Hematopoietic multipotent progenitor cell treated with erythropoietin and hydrocortisone succinate and interleukin-3 and kit ligand, for 4 days (in vitro differentiated cells): ENCODE results near the gene SMAD3.

Experiments
- DNase-seq: peaks from one replicate; pipeline ENCODE4 v3.0.0-alpha.2; 2015

Gene SMAD3

DNA sequence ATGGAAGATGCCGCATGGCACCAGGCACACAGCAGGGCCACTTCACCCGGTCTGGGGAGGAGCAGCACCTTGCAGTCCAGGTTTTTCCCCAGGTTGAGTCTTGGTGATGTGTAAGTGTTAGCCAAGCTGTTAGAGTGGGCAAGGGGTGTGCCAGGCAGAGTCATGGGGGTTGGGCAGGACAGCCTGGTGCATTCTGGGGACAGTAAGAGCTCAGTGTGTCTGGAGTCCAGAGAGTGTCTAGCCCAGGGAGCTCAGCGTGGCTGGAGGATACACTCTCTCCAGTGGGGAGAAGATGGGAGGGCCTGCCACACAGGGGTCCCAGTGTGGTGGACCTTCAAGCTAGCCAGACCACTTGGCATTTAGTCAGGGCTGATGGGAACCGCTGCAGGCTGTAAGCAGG is 101.7 kb downstream of the SMAD3 start:
- DNase-seq, result no peak

DNA sequence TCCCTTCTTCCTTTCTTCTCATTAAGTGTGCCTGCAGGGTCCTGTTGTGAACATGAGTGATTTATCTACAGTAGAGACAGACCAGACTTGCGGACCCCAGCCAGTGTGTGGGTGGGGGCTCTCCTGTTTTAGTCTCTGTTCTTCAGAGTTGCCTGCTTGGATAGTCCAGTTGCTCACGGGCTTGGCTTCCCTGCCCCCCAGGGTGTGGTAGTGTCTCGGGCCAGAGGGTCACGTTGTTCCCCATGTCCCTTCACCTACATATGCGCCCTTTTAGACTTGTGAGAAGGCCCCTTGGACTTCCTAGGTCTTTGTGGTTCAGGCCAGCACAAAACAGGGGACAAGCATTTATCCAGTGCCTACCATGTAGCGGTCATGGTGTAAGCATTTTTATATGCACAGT is 103.3 kb downstream of the SMAD3 start:
- DNase-seq, result no peak

DNA sequence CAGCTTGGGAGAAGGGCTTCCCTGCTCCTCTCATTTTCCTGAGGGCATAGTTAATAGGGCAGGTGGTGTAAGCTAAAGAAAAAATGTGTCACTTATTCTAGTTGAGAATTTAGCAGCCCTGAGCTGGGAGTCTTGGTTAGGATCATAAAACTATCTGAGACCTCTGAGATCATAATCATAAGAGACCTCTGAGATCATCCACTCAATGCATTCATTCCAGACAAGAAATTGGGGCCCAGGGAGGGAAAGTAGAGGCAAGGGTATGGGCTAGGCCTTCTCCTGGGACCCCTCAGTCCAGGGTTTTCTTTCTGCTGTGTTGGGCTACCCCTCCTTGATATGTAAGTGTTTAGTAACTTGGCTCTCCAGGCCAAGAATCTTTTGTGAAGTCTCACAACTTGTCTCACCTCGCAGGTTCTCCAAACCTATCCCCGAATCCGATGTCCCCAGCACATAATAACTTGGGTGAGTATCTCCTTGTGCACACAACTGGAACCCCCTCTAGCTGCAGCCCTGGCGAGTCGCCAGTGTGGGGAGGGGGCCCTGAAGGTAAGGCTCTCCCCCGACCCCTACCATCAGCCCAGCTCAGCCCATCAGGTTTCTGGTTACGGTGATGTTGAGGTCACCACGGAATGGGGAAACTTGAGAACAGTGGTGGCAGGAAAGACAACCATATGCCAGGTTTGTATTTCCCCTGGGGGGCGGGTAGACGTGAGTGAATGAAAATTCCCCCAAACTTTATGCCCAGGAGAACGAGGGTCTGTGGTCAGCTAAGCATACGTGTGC is 104.9 kb downstream of the SMAD3 start:
- DNase-seq, result no peak

DNA sequence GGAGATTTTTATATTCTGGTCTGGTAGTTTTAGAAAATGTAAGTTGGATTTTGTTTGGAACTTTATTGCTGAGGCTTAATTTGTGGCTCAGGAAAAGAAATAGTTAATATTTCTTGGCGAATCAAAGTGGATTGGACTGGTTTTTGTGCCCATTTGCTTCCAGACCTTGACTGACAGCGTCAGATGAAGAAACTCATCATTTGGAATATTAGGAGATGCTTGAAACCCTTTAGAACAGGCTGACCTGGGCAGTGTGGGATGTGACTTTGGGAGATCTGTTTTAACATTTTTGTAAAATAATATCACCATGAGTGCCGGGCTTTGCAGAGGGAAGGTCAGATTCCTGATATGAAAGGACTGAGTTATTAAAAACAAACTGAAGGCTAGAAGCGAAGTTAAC is 106.1 kb downstream of the SMAD3 start:
- DNase-seq, result no peak

DNA sequence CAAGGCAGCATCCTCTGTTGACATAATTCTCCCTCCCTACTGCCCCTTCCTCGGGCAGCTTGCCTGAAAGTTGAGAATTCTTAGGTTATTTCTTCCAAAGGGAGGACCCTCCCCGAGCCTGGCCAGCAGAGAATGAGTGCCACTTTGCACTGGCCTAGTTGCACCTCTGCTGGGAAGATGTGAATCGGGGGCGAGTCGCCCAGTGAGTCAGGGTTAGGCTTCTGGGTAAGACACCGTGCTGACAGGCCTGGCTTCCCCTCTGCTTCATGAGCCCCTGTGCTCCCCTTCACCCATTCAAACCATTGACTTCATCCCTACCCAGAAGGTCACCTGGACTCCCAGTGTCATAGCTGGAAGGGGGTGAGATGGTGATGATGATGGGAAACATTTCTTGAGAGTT is 106.8 kb downstream of the SMAD3 start:
- DNase-seq, result no peak

DNA sequence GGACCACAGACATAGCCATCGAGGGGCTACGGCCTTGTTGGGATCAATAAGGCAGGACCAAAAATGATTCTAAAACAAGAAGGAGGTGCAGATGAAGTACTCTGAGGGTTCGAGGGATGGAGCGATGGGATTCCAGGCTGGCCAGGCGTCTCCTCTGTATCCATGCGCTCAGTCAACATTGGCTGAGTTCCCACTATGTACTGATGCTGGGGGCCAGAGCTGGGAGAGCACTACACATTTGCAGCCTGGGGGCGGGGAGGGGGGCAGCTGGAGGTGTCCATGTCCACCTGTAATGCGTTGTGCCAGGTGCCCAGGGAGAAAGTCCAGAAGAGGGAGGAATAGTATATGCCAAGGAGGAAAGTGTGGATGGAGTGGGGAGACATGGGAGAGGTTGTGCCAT is 107.6 kb downstream of the SMAD3 start:
- no peak for DNase-seq

DNA sequence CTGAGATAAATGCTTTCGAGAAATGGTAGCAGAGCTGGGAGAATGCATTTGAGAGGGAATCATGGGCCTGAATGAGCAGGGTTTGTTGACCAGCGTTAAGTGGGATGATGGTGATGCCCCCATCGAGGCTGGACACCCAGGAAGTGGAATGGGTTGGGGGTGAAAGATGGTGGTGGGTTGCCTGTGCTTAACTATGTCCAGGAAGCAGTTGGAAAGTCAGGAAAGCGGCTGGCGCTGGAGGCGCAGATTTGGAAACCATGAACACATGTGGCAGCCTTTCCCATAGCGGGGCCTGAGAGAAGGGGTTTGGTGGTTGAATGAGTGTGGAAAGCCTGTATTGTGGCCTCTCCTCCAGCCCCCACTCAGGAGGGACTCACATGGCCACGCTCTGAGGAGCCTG is 108.4 kb downstream of the SMAD3 start:
- no peak for DNase-seq

DNA sequence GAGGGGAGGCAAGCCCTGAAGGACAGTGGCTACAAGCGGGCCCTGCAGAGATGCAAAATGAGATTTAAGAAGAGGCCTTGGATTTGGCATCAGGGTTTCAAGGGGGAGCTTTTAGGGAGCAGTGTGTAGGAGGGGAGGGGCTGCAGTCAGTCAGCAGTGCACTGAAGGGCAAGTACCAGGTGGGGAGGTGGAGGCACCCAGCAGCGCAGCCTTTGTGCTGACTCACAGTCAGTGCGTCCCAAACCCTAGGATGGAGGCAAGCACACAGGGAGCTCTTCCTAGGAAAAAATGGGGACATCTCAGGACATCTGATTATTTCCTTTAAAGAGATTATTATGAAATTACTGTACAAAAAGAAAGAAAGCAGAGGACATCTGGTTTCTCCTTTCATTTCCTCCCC is 109.0 kb downstream of the SMAD3 start:
- DNase-seq, result no peak

DNA sequence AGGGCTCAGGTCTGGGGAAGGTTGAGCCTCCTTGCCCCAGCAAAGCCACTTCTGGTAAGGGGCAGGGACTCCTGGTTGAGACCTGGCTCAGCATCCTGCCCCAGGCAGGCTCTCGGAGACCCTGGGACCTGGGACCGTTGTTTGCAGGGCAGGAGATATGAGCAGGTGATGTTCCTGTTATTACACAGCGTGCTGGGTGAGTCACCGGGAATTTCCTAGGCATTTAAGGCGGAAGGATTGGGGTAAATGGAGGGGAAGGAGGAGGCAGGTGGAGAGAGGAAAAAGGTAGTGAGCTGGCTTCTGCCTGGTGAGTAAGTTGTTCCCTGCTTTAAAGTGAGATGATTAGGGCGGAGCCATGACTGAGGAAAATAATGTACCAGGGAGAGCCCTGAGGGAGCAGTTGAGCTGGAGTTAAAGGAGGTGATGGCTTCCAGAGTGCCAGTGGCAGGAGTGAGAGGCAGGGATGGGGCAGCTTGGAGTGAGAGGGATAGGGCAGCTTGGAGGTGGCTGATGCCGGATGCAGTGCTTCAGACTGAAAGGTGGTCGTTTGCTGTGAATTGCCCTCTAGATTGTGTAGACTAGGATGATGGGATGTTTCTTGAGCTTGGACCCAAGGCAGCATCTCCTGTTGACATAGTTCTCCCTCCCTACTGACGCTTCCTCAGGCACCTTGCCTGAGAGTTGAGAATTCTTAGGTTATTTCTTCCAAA is 109.6 kb downstream of the SMAD3 start:
- no peak for DNase-seq

DNA sequence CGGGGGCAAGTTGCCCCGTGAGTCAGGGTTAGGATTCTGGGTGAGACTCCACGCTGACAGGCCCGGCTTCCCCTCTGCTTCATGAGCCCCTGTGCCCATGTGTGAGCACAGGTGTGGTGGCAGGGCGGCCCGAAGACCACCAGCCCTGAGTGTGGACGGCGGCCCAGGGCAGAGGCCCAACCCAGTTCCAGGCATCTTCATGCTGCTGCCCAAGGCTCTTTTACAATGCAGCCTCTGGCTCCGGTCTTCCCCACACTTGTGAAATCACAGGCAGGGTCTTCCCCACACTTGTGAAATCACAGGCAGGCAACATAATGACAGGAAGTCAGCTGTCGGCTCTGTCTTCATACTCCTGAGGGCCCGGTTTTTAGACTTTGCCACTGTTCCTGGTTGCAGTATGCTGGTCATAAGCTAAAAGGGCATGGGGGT is 110.3 kb downstream of the SMAD3 start:
- DNase-seq, result peak; percentile 78

DNA sequence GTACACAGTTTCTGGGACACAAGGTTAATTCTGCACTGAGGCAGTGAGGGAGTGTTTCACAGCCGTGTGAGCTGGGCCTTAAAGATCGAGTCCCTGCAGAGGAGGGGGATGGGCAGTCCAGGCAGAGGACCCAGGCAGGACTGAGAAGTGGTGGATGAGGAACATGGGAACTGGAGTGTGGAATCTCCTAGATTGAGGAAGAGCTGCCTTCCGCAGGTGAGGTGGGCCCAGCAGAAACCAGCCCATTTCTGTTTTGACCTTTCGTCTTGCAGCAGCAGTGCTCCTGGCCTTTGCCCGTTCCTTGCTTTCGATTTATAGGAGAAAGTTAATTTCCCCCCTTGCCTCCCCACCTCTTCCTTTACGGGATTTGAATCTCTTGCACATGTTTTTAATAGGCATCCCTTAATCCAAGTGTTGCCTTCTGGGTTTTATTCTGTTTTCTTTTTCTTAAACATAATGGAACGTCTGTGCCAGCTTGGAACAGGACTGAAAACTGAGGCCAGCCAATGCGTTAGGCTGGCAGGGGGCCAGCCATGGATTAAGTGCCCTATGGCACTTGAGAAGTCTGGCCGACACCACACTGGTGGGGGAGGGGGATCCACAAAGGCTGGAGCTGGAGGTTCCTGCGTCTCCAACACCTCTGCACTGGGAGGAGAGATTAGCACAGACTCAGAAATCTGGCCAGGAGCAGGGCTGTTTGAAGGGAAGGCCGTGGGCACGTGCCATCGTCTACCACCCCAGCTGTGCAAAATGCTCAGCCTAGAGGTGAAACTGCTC is 111.0 kb downstream of the SMAD3 start:
- no peak for DNase-seq

DNA sequence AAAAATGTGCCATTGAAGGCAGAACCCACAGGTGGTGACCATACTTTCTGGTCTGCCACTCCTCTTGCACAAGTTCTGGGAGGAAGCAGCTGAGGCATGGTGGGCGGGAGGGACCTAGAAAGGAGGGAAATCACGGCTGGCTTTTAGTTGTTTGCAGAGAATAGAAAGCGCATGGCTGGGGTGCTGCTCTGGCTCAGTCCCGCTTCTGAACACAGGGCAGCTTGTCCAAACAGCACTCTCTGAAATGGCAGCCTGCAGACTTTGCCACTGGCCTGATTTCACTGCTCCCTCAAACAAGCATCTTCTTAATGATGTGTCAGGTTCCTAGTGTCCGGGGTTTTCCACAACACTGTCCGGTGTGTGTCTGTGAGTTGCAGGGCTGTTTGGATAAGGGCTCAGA is 112.3 kb downstream of the SMAD3 start:
- peak; percentile 51 for DNase-seq

DNA sequence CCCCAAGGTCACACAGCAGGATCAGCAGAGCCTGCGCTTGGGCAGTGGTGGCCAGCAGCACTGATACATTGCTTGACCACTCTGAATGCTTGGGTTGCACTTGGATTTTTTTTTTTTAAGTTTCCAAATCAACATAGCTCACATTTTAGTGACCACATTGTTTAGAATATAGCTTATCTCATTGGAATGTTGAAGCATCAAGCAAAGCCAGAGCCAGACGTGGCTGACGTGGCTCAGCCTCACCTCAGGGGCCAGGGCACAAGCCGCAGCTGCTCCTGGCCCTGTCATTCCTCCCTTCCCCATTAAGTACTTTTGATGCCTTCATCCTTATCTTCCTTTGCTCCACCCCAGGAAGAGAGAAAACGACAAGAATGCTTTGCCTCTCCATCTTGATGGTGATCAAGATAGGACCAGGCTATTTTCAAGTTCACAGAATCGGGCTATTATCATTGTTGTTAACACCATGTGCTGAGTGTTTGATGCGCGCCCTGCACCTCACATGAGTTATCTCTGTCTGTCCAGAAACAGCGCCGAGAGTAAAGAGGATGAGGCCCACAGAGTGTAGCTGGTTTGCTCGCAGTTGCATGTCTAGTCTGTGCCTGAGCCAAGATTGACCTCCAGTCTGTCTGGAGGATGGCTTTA is 113.3 kb downstream of the SMAD3 start:
- DNase-seq, result peak; percentile 16

DNA sequence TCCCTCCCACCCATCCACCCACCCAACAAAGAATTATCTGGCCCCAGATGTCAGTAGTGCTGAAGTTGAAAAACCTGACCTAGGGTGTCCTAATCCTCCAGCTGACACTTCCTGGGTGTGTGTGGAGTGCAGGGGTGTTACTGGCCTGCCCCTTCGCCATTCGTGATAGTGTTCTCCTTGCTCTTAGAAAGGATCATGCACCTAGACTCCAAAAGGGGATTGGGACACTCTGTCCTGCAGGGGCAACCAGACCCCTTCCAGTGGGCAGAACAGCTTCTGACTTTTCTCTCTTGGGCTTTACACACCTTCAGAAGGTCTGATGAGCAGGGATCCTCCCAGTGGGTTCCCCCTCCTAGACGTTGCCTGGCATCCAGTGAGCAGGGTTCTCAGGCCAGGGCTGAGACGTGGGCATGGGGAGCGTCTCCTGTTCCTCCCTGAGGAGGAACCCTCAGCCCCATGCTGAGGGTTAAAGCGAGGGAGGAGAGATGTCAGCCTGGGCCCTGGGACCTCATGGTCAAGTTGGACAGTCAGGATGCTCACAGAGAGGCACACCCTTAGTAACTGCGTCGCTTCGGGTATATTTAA is 114.1 kb downstream of the SMAD3 start:
- no peak for DNase-seq

DNA sequence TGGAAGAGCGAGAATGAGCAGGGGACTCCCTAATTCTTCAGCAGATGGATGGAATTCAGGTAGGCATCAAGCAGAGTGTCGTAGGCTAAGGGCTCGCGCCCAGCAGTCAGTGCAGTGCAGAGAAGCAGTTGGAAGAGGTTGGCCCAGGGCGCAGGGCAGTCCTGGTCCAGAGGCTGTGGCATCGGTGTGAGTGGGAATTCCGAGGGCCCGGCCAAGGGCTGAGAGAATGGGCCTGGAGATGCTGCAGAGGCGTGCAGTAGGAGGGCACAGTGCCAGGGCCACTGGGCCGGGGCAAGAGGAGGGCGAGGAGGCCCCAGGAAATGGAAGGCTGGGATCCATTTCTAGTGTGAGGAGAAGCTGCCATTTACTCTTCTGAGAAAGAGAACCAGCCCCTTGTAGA is 114.6 kb downstream of the SMAD3 start:
- no peak for DNase-seq

DNA sequence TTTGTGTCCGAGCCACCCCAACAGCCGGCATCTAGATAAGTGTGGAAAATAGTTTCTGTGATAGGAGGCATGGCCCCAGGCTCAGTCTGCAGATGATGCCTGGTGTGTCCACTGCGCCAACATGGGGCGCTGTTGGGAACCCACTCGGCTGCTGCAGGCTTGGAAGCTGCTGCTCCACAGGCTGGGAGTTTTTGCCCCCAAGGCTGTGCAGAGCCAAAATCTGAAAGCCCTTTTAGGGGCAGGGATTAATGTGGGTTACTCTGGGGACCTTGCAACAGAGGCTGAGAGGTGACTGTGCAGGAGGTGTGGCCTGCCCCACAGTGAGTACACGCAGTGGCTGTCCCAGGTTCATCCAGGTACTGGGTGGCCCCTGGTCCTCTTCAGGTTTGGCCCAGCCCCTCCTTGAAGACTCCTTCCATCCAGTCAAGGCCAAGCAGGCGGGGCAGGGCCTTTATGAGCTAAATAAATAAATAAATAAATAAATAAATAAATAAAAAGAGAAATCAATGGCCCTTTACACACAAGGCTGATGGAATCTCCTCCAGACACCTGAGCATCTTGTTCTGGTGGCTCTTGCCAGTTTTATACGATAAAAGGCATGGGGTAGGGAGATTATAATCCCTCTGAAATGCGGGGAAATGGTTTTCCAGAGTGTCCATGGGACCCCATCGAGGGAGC is 115.3 kb downstream of the SMAD3 start:
- no peak for DNase-seq

DNA sequence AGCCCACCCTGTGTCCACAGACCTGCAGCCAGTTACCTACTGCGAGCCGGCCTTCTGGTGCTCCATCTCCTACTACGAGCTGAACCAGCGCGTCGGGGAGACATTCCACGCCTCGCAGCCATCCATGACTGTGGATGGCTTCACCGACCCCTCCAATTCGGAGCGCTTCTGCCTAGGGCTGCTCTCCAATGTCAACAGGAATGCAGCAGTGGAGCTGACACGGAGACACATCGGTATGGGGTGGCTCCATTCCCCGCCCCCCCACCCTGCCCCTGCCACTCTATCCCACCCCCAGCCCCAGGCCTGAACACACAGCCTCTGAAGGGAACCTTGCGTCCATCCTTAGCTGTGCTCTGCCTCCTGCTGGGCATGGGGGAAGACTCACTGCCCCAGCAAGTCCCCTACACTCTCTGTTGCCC is 115.8 kb downstream of the SMAD3 start:
- DNase-seq, result peak; percentile 17

DNA sequence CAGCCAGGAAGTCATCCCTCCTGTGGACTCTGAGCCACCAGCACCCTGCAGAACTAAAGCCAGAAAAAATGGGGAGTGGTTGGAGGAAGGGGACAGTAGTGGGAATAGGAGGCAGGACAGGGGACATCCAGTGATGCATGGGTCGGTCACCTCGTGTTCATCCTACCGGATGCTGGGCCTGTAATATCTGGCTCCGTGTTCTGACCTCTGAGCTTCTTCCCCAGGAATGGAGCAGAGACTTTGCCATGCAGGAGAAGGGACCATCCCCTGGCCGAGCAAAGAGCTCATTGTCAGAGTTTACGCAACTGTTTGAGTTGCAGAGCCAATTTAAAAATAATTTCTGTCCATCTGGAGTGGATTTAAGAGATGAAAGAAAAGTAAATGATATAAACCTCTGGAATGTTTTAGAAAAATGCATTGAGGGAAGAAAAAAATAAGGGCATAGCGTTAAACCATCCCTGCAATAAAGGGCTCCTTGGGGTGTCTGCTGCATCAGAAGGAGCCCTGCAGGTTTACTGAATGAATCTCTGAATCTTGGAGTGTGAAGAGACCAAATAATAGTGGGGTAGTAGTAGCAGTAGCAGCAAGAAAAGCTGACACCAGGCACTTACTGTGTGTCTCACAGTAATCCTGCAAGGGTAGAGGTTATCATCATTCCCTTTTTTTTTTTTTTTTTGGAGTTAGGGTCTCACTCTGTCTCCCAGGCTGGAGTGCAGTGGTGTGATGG is 118.2 kb downstream of the SMAD3 start:
- DNase-seq, result no peak

DNA sequence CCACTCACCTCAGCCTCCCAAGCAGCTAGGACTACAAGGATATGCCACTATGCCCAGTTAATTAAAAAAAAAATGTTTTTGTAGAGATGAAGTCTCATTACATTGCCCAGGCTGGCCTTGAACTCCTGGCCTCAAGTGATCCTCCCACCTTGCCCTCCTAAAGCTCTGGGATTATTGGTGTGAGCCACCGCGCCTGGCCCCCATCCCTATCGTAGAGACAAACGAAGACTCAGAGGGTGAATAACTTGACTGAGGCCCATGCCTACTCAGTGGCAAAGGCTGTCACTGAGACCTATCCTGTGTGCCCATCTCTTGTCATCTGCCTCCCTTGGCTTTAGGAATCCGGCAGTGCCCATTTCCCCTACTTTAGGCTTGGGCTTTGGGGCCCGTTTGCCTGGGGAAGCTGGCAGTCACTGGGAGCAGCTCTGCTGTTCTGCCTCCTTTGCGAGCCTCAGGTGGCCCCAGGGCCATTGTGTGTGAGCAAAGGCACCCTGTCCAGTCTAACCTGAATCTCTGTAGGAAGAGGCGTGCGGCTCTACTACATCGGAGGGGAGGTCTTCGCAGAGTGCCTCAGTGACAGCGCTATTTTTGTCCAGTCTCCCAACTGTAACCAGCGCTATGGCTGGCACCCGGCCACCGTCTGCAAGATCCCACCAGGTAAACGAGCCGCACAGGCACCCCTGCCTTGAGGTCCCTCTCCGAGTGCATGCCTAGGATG is 119.0 kb downstream of the SMAD3 start:
- no peak for DNase-seq

DNA sequence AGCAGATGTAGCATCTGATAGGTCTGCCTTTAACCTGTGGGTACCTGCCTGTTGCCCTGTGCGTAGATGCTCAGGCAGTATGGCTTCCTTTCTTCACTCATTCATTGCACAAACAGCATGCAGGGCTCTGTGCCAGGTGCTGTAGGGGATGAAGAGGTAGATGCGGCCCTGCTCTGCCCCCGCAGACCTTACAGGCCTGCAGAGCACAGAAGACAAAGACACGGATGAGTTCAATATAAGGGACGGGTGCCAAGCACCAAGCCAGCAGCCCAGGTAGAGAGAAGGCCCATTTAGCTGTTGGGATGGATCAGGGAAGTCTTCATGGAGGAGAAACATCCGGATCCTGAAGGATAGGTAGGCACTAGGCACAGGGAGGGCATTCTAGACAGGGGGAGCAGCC is 119.6 kb downstream of the SMAD3 start:
- no peak for DNase-seq
